ENCODE measurements around the gene MBNL2.
A peak's percentile ranks its signal among the peaks of the same experiment; 100 is the strongest.

MBNL2 gene

GRCh38 chr13:97327086-97327485, 105.0 kb downstream of the MBNL2 start:
- DNase-seq (ENCODE audit: low read depth in 2 of 2): no peak

GRCh38 chr13:97327506-97328221, 105.5 kb downstream of the MBNL2 start:
- DNase-seq (ENCODE audit: low read depth in 2 of 2): no peak

GRCh38 chr13:97328222-97328790, 106.2 kb downstream of the MBNL2 start:
- no peak for DNase-seq (ENCODE audit: low read depth in 2 of 2)

- DNase-seq (ENCODE audit: low read depth in 2 of 2): no peak
Measured at GRCh38 chr13:97329331-97329730, 107.2 kb downstream of the MBNL2 start.

GRCh38 chr13:97330448-97330847, 108.3 kb downstream of the MBNL2 start:
- no peak for DNase-seq (ENCODE audit: low read depth in 2 of 2)

- no peak for DNase-seq (ENCODE audit: low read depth in 2 of 2)
Measured at GRCh38 chr13:97332742-97333141, 110.6 kb downstream of the MBNL2 start.

- no peak for DNase-seq (ENCODE audit: low read depth in 2 of 2)
Measured at GRCh38 chr13:97333983-97334382, 111.8 kb downstream of the MBNL2 start.

- no peak for DNase-seq (ENCODE audit: low read depth in 2 of 2)
Measured at GRCh38 chr13:97334690-97335089, 112.6 kb downstream of the MBNL2 start.

GRCh38 chr13:97335488-97336134, 113.5 kb downstream of the MBNL2 start:
- no peak for DNase-seq (ENCODE audit: low read depth in 2 of 2)

GRCh38 chr13:97337985-97338499, 115.9 kb downstream of the MBNL2 start:
- no peak for DNase-seq (ENCODE audit: low read depth in 2 of 2)

- DNase-seq (ENCODE audit: low read depth in 2 of 2): no peak
Measured at GRCh38 chr13:97338571-97338970, 116.4 kb downstream of the MBNL2 start.

GRCh38 chr13:97339019-97339987, 117.2 kb downstream of the MBNL2 start:
- no peak for DNase-seq (ENCODE audit: low read depth in 2 of 2)

GRCh38 chr13:97339988-97340749, 118.0 kb downstream of the MBNL2 start:
- no peak for DNase-seq (ENCODE audit: low read depth in 2 of 2)

GRCh38 chr13:97341135-97341534, 119.0 kb downstream of the MBNL2 start:
- DNase-seq (ENCODE audit: low read depth in 2 of 2): no peak

GRCh38 chr13:97342136-97342535, 120.0 kb downstream of the MBNL2 start:
- no peak for DNase-seq (ENCODE audit: low read depth in 2 of 2)

- DNase-seq (ENCODE audit: low read depth in 2 of 2): no peak
Measured at GRCh38 chr13:97342936-97343335, 120.8 kb downstream of the MBNL2 start.

- peak in 1 of 2 donors; percentile 25 for DNase-seq (ENCODE audit: low read depth in 2 of 2)
Measured at GRCh38 chr13:97344265-97345175, 122.4 kb downstream of the MBNL2 start.

- DNase-seq (ENCODE audit: low read depth in 2 of 2): no peak
Measured at GRCh38 chr13:97346097-97346496, 124.0 kb downstream of the MBNL2 start.

GRCh38 chr13:97346561-97347254, 124.6 kb downstream of the MBNL2 start:
- DNase-seq (ENCODE audit: low read depth in 2 of 2): no peak
